Measurements from ENCODE around the gene DOLPP1. TPM values are rescaled to one million over a fixed set of nuclear protein-coding genes. Genes with fewer than 3 reads are reported as not detected.

The DOLPP1 gene
- total and polyA plus RNA-seq, 2 of the 13 experiments (the other 11 are each of a cell fraction or from before 2014, with no cell fraction given), result 21.0 to 34.1 TPM

- peak; percentile 22; the same call in 1 of the 2 replicates for TF ChIP-seq ATF7-NPFF (CRISPR knock-in tag; IDR thresholded peaks at IDR 0.05; ENCODE audit: low read depth)
- TF ChIP-seq E2F5 (CRISPR knock-in tag; conservative IDR thresholded peaks at IDR 0.05), result no peak; the same call in 1 of the 2 replicates
- TF ChIP-seq NFYB (CRISPR knock-in tag; IDR thresholded peaks at IDR 0.05), result peak; percentile 85
- TF ChIP-seq ZNF792 (CRISPR knock-in tag; IDR thresholded peaks at IDR 0.05), result peak; percentile 67; the same call in 1 of the 2 replicates
- TF ChIP-seq SALL2 (CRISPR knock-in tag; IDR thresholded peaks at IDR 0.05), result peak; percentile 49; the same call in 1 of the 2 replicates
- peak; percentile 39 for TF ChIP-seq ASH2L (IDR thresholded peaks at IDR 0.05; ENCODE audit: insufficient read length, low read depth, low read length)
- 0 out of 2 replicates have a peak, but pooled peaks have one; percentile 20 for TF ChIP-seq SETDB1 (CRISPR knock-in tag; IDR thresholded peaks at IDR 0.05; ENCODE audit: borderline replicate concordance)
- TF ChIP-seq GTF3A (CRISPR knock-in tag; conservative IDR thresholded peaks at IDR 0.05), result 0 out of 2 replicates have a peak, but pooled peaks have one; percentile 57
- peak; percentile 32 for TF ChIP-seq MNT (IDR thresholded peaks at IDR 0.05)
- peak; percentile 32; the same call in 1 of the 2 replicates for TF ChIP-seq ZNF274 (CRISPR knock-in tag; IDR thresholded peaks at IDR 0.05)
- TF ChIP-seq HNRNPLL (IDR thresholded peaks at IDR 0.05; ENCODE audit: low read depth, low read length, poor library complexity, severe bottlenecking), result peak; percentile 92
- 0 out of 2 replicates have a peak, but pooled peaks have one; percentile 14 for TF ChIP-seq ESRRA (CRISPR knock-in tag; IDR thresholded peaks at IDR 0.05; ENCODE audit: low read depth)
- peak; percentile 64; the same call in 1 of the 2 replicates for TF ChIP-seq ZNF850 (CRISPR knock-in tag; conservative IDR thresholded peaks at IDR 0.05)
- 0 out of 2 replicates have a peak, but pooled peaks have one; percentile 29 for TF ChIP-seq ZNF232 (CRISPR knock-in tag; IDR thresholded peaks at IDR 0.05; ENCODE audit: borderline replicate concordance)
- peak; percentile 87 for TF ChIP-seq GABPB1 (CRISPR knock-in tag; IDR thresholded peaks at IDR 0.05)
- TF ChIP-seq PREB (CRISPR knock-in tag; IDR thresholded peaks at IDR 0.05), result 0 out of 2 replicates have a peak, but pooled peaks have one; percentile 46
- peak; percentile 52; the same call in 1 of the 2 replicates for TF ChIP-seq ZNF574 (CRISPR knock-in tag; IDR thresholded peaks at IDR 0.05)
- no peak for TF ChIP-seq NFE2L1 (CRISPR knock-in tag; IDR thresholded peaks at IDR 0.05; ENCODE audit: borderline replicate concordance)
- TF ChIP-seq CREB3 (CRISPR knock-in tag; IDR thresholded peaks at IDR 0.05), result no peak
- no peak for TF ChIP-seq ZNF367 (CRISPR knock-in tag; IDR thresholded peaks at IDR 0.05; ENCODE audit: borderline replicate concordance)
- TF ChIP-seq ZNF3 (CRISPR knock-in tag; IDR thresholded peaks at IDR 0.05), result no peak
- no peak for TF ChIP-seq ZNF75D (CRISPR knock-in tag; IDR thresholded peaks at IDR 0.05; ENCODE audit: borderline replicate concordance)
These were observed 44.5 kb upstream of the DOLPP1 start, which contains the start of gene MIGA2 (continued) for GRCh38 chr9:129036241-129036922.

Data from HepG2 (cell line).